ENCODE results near the gene LRRC27.

The LRRC27 gene

GRCh38 chr10:132390921-132391675, 59.1 kb downstream of the LRRC27 start:
- Histone ChIP-seq H3K36me3 (ENCODE audit: insufficient read depth, low read length) (no peaks in the 10 kb centered on the region), H3K9ac (ENCODE audit: low read depth, low read length) (no peak overlapping the region), H3K4me1 (ENCODE audit: insufficient read depth, low read length) (0 out of 2 replicates have a peak, but pooled peaks cover 4% of the 10 kb centered on the region), H3K9me3 (ENCODE audit: control insufficient read depth, insufficient read depth, low read length) (no peaks in the 10 kb centered on the region)

- H3K36me3 ChIP-seq (ENCODE audit: insufficient read depth, low read length) = no peaks in the 10 kb centered on the region
- 0 out of 2 replicates have a peak, but pooled peaks cover 4% of the 10 kb centered on the region for H3K4me1 ChIP-seq (ENCODE audit: insufficient read depth, low read length)
- H3K9ac ChIP-seq (ENCODE audit: low read depth, low read length) = no peak overlapping the region
- no peaks in the 10 kb centered on the region for H3K9me3 ChIP-seq (ENCODE audit: control insufficient read depth, insufficient read depth, low read length)
These were observed 59.7 kb downstream of the LRRC27 start for GRCh38 chr10:132391676-132392020.

- H3K4me1 ChIP-seq (ENCODE audit: insufficient read depth, low read length) = 0 out of 2 replicates have a peak, but pooled peaks cover 4% of the 10 kb centered on the region
- H3K9me3 ChIP-seq (ENCODE audit: control insufficient read depth, insufficient read depth, low read length) = no peaks in the 10 kb centered on the region
- H3K36me3 ChIP-seq (ENCODE audit: insufficient read depth, low read length) = no peaks in the 10 kb centered on the region
- no peak overlapping the region for H3K9ac ChIP-seq (ENCODE audit: low read depth, low read length)
These were observed 60.3 kb downstream of the LRRC27 start for GRCh38 chr10:132392184-132392800.

DNA sequence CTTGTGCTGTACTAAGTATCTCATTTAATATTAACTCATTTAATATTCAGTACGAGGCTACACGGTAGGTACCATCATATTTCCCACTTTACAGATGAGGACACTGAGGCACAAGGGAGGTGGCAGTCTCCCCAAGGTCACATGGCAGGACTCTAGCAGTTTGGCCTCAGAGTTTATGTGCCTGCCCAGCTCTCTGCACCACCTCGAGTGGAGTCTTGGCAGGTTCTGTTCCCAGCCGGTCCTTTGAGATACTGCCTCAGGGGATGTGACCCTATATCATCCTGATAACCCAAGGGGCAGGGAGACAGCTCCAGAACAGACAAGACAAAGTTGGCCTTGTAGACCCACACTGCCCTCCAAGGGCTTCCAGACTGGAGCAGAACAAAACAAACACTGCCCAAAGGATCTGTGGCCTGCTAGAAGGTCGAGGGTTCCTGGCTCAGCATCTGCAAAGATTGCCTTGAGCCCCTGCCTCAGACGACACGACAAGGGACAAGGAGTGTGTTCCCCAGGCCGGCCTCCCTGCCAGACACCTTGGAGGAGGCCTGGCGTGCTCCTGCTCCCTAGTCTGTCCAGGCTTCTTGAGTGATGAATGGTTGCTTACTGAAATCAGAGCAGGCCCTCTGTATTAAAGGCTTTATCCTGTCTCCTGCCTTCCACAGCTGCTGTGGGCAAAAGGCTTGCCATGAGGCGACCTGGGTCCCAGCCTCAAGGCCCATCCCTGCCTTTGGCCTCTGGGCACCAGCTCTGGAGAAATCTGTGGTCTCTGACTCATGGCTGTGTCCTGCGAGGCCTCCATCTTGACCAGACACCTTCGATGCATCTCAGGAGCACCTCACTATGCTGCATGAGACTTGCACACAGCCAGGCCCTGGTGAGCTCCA, 61.1 kb downstream of the LRRC27 start:
- Histone ChIP-seq H3K9ac (ENCODE audit: low read depth, low read length) (no peak overlapping the region), H3K9me3 (ENCODE audit: control insufficient read depth, insufficient read depth, low read length) (no peaks in the 10 kb centered on the region), H3K4me1 (ENCODE audit: insufficient read depth, low read length) (no peaks in the 10 kb centered on the region; the same call in 1 of the 2 replicates), H3K36me3 (ENCODE audit: insufficient read depth, low read length) (no peaks in the 10 kb centered on the region)

DNA sequence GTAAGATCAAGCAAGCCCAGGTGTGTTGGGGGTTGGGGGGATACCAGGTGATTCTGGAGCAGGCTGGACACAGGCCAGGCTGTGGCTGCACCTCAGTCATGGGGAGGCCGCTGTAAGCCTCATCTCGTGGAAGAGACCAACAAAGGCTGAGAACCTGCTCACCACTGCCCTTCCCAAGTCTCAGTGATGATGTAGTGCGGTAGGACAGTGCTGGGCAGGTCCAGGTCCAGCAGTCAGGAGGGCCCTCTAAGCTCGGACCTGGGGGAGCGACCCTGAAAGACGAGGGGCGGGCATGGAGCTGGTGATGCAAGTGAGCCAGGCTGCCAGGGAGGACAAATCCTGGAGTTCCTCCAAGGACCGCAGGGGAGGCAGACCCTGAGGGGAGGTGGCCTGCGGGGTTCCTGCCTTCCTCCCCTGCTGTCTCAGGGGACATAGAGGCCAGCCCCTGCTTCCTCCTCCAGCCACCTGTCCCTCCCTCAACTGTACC, 61.7 kb downstream of the LRRC27 start:
- no peaks in the 10 kb centered on the region; the same call in 1 of the 2 replicates for H3K4me1 ChIP-seq (ENCODE audit: insufficient read depth, low read length)
- no peaks in the 10 kb centered on the region for H3K9me3 ChIP-seq (ENCODE audit: control insufficient read depth, insufficient read depth, low read length)
- H3K9ac ChIP-seq (ENCODE audit: low read depth, low read length) = no peak overlapping the region
- H3K36me3 ChIP-seq (ENCODE audit: insufficient read depth, low read length) = no peaks in the 10 kb centered on the region

DNA sequence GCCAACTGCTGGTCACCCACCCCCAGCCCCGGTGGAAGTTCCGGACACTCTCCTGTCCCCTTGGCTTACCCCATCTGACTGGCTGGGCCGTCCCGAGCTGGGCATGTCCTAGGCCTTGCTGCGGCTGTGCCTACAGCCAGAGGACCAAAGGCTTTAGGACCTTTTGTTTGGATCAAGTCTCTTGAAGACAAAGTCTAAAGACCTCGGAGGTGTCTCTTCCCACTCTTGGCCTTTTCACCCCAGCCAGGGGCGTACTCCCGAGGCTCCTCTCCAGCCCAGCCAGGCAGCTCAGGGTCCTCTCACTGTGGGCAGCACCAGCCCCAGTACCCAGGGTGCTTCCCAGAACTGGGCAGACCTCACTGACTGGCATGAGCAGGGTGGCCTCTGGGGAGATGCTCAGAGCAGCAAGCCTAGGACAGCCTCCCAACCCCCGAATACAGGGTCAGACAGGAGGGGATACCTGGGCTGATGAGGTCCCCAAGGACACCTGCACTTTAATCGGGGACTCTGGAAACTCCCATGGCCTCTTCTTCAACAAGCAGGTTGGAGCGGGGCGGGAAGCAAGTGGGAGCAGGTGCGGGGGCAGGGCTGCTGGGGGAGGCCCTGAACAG, 62.3 kb downstream of the LRRC27 start:
- H3K9ac ChIP-seq (ENCODE audit: low read depth, low read length) = no peak overlapping the region
- H3K4me1 ChIP-seq (ENCODE audit: insufficient read depth, low read length) = no peaks in the 10 kb centered on the region; the same call in 1 of the 2 replicates

DNA sequence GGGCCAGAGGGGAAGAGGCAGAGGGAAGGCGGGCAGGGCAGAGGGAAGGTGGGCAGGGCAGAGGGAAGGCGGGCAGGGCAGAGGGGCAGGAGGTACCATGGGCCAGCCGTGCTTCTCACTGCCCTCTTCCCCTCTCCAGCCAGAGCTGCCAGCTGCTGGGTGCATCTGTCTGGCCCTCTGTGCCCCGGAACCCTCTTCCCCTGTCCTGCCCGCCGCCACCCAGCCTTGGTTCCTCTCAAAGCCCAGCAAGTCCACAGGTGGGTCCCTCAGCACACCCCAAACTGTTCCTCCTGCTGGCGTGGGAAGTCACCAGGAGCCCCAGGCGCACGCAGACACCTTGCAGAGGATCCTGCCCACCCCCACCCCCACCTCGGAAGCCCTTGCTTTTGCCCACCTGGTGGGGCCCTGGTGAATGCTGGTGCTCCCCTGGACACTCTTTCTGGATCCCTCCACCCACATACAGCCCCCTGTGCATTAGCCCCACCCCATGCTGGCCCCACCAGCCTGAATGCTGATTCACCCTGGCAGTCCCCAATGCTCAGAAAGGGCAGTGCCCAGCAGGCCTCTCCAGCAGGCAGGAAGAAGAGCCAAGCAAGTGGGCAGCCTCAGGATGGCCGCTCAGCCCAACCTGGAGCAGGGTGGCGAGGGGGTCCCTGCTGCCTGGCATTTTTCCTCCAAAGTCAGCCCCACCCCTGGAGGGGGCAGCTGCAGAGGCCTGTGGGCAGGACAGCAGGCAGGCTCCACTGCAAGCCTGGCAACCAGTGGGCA, 63.1 kb downstream of the LRRC27 start:
- Histone ChIP-seq H3K9me3 (ENCODE audit: control insufficient read depth, insufficient read depth, low read length) (no peaks in the 10 kb centered on the region), H3K4me1 (ENCODE audit: insufficient read depth, low read length) (no peaks in the 10 kb centered on the region; the same call in 1 of the 2 replicates), H3K36me3 (ENCODE audit: insufficient read depth, low read length) (no peaks in the 10 kb centered on the region), H3K9ac (ENCODE audit: low read depth, low read length) (no peak overlapping the region)

More for the DNA sequence above, 62.3 kb downstream of the LRRC27 start:
- Histone ChIP-seq H3K9me3 (ENCODE audit: control insufficient read depth, insufficient read depth, low read length) (no peaks in the 10 kb centered on the region), H3K36me3 (ENCODE audit: insufficient read depth, low read length) (no peaks in the 10 kb centered on the region)

GRCh38 chr10:132395704-132396493, 63.9 kb downstream of the LRRC27 start:
- Histone ChIP-seq H3K9ac (ENCODE audit: low read depth, low read length) (peak overlapping the region; percentile 51), H3K36me3 (ENCODE audit: insufficient read depth, low read length) (no peaks in the 10 kb centered on the region), H3K4me1 (ENCODE audit: insufficient read depth, low read length) (peaks cover 4% of the 10 kb centered on the region; the same call in 1 of the 2 replicates), H3K9me3 (ENCODE audit: control insufficient read depth, insufficient read depth, low read length) (no peaks in the 10 kb centered on the region)

- Histone ChIP-seq H3K4me1 (ENCODE audit: insufficient read depth, low read length) (peaks cover 4% of the 10 kb centered on the region; the same call in 1 of the 2 replicates), H3K9me3 (ENCODE audit: control insufficient read depth, insufficient read depth, low read length) (no peaks in the 10 kb centered on the region), H3K36me3 (ENCODE audit: insufficient read depth, low read length) (no peaks in the 10 kb centered on the region), H3K9ac (ENCODE audit: low read depth, low read length) (peak overlapping the region; percentile 51; the same call in 1 of the 2 replicates)
These were observed 64.6 kb downstream of the LRRC27 start for GRCh38 chr10:132396494-132397035.

DNA sequence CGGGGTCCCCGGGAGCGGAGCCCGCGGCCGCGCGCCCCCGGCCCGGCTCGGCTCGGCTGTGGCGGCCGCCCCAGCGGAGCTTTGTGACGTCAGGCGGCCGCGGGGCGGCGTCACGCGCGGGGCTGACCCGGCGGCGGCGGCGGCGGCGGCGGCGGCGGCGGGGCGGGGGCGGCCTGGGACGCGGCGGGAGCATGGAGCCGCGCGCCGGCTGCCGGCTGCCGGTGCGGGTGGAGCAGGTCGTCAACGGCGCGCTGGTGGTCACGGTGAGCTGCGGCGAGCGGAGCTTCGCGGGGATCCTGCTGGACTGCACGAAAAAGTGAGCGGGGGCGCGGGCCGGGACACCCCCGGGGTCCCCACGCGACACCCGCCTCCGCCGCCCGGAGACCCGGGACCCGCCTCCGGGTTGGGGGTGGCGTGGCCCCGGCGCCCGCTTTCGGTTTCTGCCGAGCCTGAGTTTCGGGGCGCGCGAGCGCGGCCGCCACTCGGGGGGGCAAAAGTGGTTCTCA, 65.1 kb downstream of the LRRC27 start, which contains the start of gene PWWP2B:
TSS of gene PWWP2B (plus strand) at position 165 of the 506 bp plus-strand sequence. CDS start at position 192, 27 bp downstream.
- Histone ChIP-seq H3K36me3 (ENCODE audit: insufficient read depth, low read length) (no peaks in the 10 kb centered on the region), H3K4me1 (ENCODE audit: insufficient read depth, low read length) (peaks cover 4% of the 10 kb centered on the region; the same call in 1 of the 2 replicates), H3K9me3 (ENCODE audit: control insufficient read depth, insufficient read depth, low read length) (no peaks in the 10 kb centered on the region), H3K9ac (ENCODE audit: low read depth, low read length) (peak within 1 kb of the TSS; percentile 70)

DNA sequence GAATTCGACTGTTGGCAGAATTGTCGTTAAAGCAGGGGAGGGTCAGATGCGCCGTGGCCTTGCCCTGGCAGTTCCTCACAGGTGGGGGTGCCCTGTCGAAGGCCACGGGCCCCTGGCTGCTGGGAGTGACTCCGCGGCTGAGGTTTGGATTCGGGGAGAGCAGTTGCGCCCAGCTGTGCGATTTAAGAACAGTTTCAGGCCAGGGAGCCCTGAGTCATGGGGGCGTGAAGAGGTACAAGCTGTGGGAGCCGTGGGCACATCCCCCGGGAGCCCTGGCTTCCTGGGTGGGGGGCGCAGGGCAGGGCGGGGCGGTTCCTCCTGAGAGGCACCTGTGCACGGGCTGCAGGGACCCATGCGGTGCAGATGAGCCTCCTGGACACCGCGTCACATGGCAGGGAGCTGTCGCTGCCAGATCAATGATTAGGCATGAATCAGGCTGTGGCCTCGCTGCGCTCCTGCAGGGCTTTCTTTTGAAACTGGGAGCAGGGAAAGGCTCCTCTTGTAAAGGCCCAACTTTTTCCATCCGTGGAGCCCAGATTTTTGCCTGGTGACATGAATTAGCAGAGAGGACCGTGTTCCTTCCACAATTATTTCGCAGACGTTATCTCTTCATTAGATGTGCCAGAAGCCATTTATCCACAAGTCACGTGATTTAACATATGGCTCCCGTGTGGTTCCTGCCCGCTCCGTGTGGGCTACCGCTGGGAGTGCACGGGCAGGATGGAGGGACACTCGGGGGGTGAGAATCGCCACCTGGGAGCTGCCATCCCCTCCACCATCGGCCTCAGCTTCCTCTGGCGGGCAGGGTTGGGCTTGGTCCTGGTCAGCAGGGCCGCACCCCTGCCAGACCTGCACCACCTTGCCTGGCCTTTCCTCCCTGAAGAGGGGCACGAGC, 65.9 kb downstream of the LRRC27 start:
- Histone ChIP-seq H3K9ac (ENCODE audit: low read depth, low read length) (peak overlapping the region; percentile 70), H3K36me3 (ENCODE audit: insufficient read depth, low read length) (no peaks in the 10 kb centered on the region), H3K4me1 (ENCODE audit: insufficient read depth, low read length) (peaks cover 4% of the 10 kb centered on the region; the same call in 1 of the 2 replicates), H3K9me3 (ENCODE audit: control insufficient read depth, insufficient read depth, low read length) (no peaks in the 10 kb centered on the region)
